Parathyroid adenoma (tissue), 2 donors: Measurements from ENCODE around the gene CHRNA10.

Experiments
- H2AFZ ChIP-seq: fragments of 300-600 bp; sonication (generic); one replicate; pipeline ENCODE4 v1.7.0; 2017; ENCODE audit warnings: antibody characterized with exemption, mild to moderate bottlenecking
- H3K27ac ChIP-seq: fragments of 300-600 bp; sonication (generic); one replicate; pipeline ENCODE4 v1.7.0; 2017
- H3K27me3 ChIP-seq: fragments of 300-600 bp; sonication (generic); one replicate; pipeline ENCODE4 v1.7.0; 2017; ENCODE audit warnings: low read length; ENCODE audit not compliant: control insufficient read depth, insufficient read depth
- H3K36me3 ChIP-seq: fragments of 300-600 bp; sonication (generic); one replicate; pipeline ENCODE4 v1.7.0; 2017; ENCODE audit warnings: low read length; ENCODE audit not compliant: control insufficient read depth, insufficient read depth
- H3K4me1 ChIP-seq: fragments of 300-600 bp; sonication (generic); one replicate; pipeline ENCODE4 v1.7.0; 2017; ENCODE audit warnings: control low read depth
- H3K4me2 ChIP-seq: fragments of 300-600 bp; sonication (generic); one replicate; pipeline ENCODE4 v1.7.0; 2017; ENCODE audit warnings: low read length
- H3K4me3 ChIP-seq: fragments of 300-600 bp; sonication (generic); one replicate; pipeline ENCODE4 v1.7.0; 2017; ENCODE audit warnings: low read depth, low read length
- H3K79me2 ChIP-seq: fragments of 300-600 bp; sonication (generic); one replicate; pipeline ENCODE4 v1.7.0; 2017; ENCODE audit warnings: control low read depth
- H3K9ac ChIP-seq: fragments of 300-600 bp; sonication (generic); one replicate; pipeline ENCODE4 v1.7.0; 2017; ENCODE audit warnings: mild to moderate bottlenecking
- H3K9me3 ChIP-seq: fragments of 300-600 bp; sonication (generic); one replicate; pipeline ENCODE4 v1.7.0; 2017; ENCODE audit warnings: low read length; ENCODE audit not compliant: control insufficient read depth
- CTCF ChIP-seq: fragments of 300-600 bp; sonication (generic); IDR thresholded peaks from one replicate; pipeline ENCODE4 v1.7.0; 2017; ENCODE audit warnings: antibody characterized with exemption, mild to moderate bottlenecking
- donor health status: primary hyperparathyroidism.

The CHRNA10 gene

GRCh38 chr11:3685923-3686322 is 14.7 kb upstream of the CHRNA10 start:
- H3K36me3 ChIP-seq: no peaks in the 10 kb centered on the region
- no peak overlapping the region for H3K4me2 ChIP-seq
- no peak overlapping the region for H3K4me3 ChIP-seq
- H3K79me2 ChIP-seq: no peaks in the 10 kb centered on the region
- H2AFZ ChIP-seq: no peak overlapping the region
- H3K9me3 ChIP-seq: no peaks in the 10 kb centered on the region
- no peak for TF ChIP-seq CTCF
- H3K9ac ChIP-seq: no peak overlapping the region
- H3K4me1 ChIP-seq: no peaks in the 10 kb centered on the region
- no peaks in the 10 kb centered on the region for H3K27me3 ChIP-seq
- no peak overlapping the region for H3K27ac ChIP-seq

- H3K9me3 ChIP-seq: no peaks in the 10 kb centered on the region
- no peaks in the 10 kb centered on the region for H3K79me2 ChIP-seq
- no peak overlapping the region for H2AFZ ChIP-seq
- no peak overlapping the region for H3K4me3 ChIP-seq
- H3K4me1 ChIP-seq: no peaks in the 10 kb centered on the region
- TF ChIP-seq CTCF: no peak
- H3K36me3 ChIP-seq: no peaks in the 10 kb centered on the region
- H3K4me2 ChIP-seq: no peak overlapping the region
- H3K9ac ChIP-seq: no peak overlapping the region
- H3K27ac ChIP-seq: no peak overlapping the region
- no peaks in the 10 kb centered on the region for H3K27me3 ChIP-seq
Observed at GRCh38 chr11:3684819-3685172, 13.6 kb upstream of the CHRNA10 start.

GRCh38 chr11:3684129-3684818 is 13.1 kb upstream of the CHRNA10 start:
- TF ChIP-seq CTCF: no peak
- no peaks in the 10 kb centered on the region for H3K36me3 ChIP-seq
- no peaks in the 10 kb centered on the region for H3K4me1 ChIP-seq
- no peak overlapping the region for H3K9ac ChIP-seq
- no peaks in the 10 kb centered on the region for H3K79me2 ChIP-seq
- H2AFZ ChIP-seq: no peak overlapping the region
- no peak overlapping the region for H3K4me3 ChIP-seq
- no peaks in the 10 kb centered on the region for H3K9me3 ChIP-seq
- H3K27me3 ChIP-seq: no peaks in the 10 kb centered on the region
- no peak overlapping the region for H3K4me2 ChIP-seq
- H3K27ac ChIP-seq: no peak overlapping the region

- Histone ChIP-seq H3K79me2 (no peaks in the 10 kb centered on the region), H2AFZ (no peak overlapping the region), H3K36me3 (no peaks in the 10 kb centered on the region), H3K9ac (no peak overlapping the region), H3K4me3 (no peak overlapping the region), H3K27me3 (no peaks in the 10 kb centered on the region), H3K27ac (no peak overlapping the region), H3K9me3 (no peaks in the 10 kb centered on the region), H3K4me1 (no peaks in the 10 kb centered on the region), H3K4me2 (no peak overlapping the region)
- TF ChIP-seq CTCF: no peak
Observed at GRCh38 chr11:3683039-3683438, 11.9 kb upstream of the CHRNA10 start.

- Histone ChIP-seq H3K4me1 (no peaks in the 10 kb centered on the region), H3K79me2 (no peaks in the 10 kb centered on the region), H2AFZ (no peak overlapping the region), H3K36me3 (no peaks in the 10 kb centered on the region), H3K4me3 (no peak overlapping the region), H3K27me3 (no peaks in the 10 kb centered on the region), H3K4me2 (no peak overlapping the region), H3K27ac (no peak overlapping the region), H3K9me3 (no peaks in the 10 kb centered on the region), H3K9ac (no peak overlapping the region)
- TF ChIP-seq CTCF: no peak
Observed at GRCh38 chr11:3679077-3679476, 7.9 kb upstream of the CHRNA10 start.
